HG03442 (cell line): ENCODE results near the gene CGGBP1.
"Not testable (repeated sequence)": the region's sequence is repeated elsewhere in the genome, so short reads cannot be mapped to it uniquely, and the experiment has no call there.

ENCODE experiments used
- ATAC-seq: cut with Tn5 transposase; IDR thresholded peaks from one replicate; pipeline ENCODE4 v1.9.1; 2021; ENCODE audit warnings: mild to moderate bottlenecking, moderate library complexity; ENCODE audit not compliant: unreplicated experiment

The CGGBP1 gene

DNA sequence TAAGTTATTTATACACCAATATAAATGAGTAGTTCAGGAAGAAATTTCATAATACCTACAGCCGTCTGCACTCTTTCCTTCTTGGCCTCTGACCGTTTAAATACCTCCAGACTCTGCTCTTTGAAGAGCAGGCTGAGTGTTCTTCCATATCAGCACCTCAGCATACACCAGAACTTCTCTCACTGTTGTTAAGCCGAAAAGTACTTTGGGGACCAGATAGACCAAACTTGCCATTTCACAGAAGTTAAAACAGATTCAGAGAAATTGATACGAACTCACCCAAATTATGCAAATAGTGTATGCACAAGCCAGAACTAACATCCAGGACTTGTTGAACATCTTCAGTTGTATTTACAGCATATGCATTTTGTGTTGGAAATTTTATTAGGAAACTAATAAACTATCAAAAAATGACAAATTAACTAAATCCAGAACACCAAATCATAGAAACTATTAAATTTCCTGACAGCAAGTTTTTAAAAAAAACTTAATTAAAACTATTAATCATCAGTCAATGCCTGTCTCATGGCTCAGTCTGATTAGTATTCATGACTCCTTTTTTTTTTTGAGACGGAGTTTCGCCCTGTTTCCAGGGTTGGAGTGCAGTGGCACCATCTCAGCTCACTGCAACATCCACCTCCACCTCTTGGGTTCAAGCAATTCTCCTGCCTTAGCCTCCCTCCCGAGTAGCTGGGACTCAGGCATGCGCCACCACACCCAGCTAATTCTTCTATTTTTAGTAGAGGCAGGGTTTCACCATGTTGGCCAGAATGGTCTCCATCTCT, 24.1 kb downstream of the CGGBP1 start:
- no peak for ATAC-seq

DNA sequence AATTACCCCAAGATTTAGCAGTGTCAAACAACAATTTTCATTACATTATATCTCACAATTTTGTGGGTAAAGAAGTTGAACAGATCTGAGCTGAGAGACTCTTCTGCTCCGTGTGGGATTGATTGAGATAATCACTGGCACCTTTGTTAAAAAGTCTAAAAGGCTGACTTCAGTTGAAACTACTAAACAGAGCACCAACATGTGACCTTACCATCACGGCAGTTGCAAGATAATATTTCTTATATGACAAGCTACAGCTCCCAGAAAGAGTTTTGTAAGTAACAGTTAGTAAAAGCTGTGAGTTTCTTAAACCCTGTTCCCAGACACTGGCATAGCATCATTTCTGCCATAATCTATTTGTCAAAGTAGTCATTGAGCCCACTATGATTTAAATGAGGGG, 25.0 kb downstream of the CGGBP1 start:
- no peak for ATAC-seq

DNA sequence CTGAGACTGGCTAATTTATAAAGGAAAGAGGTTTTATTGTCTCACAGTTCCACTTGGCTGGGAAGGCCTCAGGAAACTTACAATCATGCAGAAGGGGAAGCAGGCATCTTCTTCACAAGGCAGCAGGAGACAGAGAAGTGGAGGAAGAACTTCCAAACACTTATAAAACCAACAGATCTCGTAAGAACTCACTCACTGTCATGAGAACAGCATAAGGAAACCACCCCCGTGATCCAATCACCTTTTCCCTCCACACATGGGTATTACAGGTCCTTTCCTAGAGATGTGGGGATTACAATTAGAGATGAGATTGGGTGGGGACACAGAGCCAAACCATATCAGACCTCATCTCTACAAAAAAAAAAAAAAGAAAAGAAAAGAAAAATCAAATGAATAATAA, 25.7 kb downstream of the CGGBP1 start:
- no peak for ATAC-seq

DNA sequence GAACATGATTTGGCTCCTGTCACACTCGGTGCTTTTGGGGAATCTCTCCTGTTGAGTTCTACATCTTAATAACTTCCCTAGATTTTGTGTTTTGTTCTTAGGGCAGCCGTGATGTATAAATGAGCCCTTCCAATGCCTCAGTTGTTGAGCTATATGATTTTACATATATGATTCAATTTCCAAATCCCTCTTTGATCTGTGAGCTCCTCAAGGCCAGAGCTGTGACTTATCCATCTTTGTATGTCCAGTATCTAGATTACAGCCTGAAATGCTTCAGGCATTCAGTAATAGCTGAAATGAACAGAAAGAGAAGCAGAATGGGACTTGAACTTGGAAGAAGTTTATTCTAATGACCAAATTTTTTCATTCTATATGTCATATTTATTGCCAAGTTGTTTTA, 26.6 kb downstream of the CGGBP1 start:
- ATAC-seq, result peak; percentile 9

DNA sequence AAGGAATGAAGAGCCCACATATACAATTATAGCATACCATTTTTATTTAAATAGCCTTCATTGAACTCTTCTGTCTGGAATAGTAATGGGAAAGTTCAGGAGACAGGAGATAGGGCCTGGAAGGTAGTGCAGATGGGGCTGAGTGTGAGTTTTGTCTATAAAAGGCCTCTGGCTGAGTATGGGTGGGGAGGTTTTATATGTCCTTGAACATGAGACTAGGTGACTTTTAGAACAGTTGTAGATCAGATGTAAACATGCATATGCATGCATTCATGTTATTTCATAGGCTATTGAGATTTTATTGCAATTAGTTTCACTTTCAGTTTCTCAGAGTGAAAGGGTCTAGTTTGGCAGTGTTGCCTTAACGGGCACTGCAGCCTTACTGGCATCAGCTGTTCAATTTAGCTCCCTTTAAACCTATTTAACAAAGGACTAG, 27.1 kb downstream of the CGGBP1 start:
- peak; percentile 80 for ATAC-seq

DNA sequence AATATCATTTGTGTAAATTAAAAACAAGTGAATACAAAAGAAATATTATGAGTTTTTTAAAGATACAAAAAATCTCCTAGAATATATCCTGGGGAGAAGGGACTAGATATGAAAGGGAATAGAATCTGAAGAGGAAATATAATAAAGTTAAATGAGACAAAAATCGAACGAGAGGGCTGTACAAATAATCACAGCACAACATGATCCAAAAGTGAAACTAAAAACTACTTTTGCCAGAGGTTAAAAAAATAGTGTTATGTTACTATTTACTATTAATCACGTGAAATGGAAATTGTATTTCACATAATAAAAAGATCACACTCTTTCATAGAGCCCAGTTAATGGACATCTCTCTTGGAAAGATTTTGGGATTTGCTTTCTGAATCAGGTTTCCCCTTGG, 28.6 kb downstream of the CGGBP1 start:
- no peak for ATAC-seq

DNA sequence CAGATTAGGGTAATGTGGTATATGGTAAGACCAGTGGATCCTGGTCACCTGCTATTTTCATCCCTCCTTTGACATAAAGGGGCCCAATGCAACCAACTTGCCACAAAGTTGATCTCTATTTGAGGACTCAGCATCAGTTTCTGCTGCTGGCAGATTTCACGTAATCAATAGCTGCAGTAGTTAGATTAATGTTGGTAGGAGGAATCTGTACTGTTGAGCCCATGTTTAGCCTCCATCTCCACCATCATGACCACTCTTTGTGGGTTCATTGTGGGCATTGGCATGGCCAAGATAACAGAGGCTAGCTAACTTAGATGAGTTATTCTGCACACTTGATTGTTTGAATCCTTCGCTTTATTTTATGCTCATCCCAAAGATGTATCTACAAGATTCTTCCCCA, 29.9 kb downstream of the CGGBP1 start:
- no peak for ATAC-seq

DNA sequence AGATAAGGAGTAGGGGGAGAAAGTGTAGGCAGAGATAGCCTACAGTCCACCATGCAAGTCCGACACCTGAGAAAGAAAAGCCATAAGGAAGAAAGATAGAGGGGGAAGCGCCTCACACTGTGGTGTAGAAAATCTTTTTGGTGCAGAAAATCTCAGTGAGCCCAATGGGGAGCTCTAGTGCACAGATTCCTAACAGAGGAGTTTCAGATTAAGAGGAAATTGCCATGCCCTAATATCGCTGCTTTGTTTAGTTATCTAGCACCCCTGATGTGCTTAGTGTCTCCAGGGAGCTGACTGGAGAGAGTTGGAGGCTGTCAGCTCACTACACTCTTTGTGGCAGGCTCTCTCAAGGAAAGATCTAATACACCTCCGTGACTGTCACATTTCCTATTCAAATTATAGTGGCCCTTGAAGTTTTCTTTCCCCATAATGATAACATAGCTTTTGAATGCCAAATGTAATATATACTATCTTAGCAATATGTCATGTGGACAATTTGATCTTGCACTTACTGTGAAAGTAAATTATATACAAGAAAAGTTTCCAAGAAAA, 33.7 kb downstream of the CGGBP1 start:
- no peak for ATAC-seq

DNA sequence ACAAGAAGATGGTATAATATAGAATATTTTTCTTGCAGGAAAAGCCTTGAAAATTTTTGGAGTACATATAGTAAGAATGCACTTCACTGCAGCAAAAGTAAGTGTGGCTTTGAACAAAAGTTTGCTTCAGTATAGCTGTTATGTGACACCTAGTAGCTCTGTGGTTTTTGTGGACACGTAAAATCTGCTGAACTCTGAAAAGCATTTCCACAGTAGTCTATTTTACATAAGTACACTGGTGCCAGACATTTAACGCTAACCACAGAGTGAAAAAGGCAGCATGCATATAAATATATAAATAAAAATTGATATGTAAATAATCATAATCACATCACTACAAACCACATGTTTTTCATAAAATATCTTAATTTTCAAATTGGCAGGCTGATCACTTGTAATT, 39.8 kb downstream of the CGGBP1 start:
- peak; percentile 99 for ATAC-seq

DNA sequence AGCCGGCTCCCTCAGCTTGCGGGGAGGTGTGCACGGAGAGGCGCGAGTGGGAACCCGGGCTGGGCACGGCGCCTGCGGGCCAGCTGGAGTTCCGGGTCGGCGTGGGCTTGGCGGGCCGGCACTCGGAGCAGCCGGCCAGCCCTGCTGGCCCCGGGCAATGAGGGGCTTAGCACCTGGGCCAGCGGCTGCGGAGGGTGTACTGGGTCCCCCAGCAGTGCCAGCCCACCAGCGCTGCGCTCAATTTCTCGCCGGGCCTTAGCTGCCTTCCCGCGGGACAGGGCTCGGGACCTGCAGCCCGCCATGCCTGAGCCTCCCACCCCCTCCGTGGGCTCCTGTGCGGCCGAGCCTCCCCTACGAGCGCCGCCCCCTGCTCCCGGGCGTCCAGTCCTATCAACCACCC, 43.1 kb downstream of the CGGBP1 start:
- not testable (repeated sequence) for ATAC-seq

DNA sequence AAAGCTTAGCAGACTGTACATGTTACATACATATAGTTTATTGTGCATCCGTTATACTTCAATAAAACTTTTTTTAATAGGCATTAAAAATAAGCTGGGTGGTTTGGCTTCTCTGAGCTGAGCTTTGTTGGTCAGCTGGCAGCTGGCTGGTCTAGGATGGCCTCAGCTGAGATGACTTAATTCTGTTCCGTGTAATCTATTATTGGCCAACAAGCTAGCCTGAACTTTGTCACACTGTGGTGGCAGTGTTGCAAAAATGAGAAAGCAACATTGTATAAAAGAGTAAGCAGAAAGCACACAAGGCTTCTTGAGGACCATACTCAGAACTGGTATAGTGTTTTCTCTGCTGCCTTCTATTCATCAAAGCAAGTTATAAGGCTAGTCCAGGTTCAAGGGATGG, 45.2 kb downstream of the CGGBP1 start:
- ATAC-seq, result no peak

DNA sequence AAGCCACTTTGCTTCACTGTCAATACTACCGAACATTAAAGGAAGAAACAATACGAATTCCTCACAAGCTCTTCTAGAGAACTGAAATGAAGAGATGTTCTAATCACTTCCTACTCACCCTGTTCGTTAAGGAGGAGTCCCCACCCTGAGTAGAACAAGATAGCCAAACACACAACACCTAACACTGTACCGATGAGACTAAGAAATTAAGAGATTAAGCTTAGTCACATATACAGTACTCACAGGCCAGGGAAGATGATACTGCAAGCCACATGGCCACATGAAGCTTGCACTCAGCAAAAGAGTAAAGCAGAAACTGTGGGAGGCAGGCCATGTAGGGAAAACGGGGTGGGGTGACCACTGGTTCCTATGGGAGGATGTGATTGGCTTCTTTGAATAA, 48.0 kb downstream of the CGGBP1 start:
- ATAC-seq, result no peak

DNA sequence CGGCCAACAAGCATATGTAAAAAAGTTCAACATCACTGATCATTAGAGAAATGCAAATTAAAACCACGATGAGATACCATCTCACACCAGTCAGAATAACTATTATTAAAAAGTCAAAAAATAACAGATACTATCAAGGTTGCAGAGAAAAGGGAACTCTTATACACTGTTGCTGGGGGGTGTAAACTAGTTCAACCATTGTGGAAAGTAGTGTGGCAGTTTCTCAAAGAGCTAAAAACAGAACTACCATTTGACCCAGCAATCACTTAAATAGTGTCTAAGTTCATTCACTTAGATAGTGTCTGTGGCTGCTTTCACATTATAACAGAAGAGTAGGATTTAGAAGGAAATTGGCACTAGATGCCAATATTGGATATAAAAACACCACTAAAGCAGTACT, 49.7 kb downstream of the CGGBP1 start:
- no peak for ATAC-seq

DNA sequence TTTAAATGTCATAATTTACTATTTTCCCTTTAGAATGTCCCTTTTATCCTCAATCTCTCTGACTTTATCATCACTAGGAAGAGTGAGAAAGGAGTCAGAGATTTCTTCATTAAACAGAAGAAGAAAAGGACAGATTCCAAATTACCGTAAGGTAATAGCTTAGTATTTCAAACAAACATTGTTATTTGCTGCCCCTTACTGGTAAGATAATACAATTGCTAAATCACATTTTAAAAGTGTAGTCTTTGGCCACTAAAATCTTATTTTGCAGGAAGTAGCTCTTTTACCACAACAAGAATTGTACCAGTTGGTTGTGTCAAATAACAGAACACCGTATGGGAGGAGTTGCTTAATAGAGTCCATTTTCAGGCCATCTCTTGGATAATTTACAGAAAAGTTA, 53.7 kb downstream of the CGGBP1 start:
- ATAC-seq, result no peak

DNA sequence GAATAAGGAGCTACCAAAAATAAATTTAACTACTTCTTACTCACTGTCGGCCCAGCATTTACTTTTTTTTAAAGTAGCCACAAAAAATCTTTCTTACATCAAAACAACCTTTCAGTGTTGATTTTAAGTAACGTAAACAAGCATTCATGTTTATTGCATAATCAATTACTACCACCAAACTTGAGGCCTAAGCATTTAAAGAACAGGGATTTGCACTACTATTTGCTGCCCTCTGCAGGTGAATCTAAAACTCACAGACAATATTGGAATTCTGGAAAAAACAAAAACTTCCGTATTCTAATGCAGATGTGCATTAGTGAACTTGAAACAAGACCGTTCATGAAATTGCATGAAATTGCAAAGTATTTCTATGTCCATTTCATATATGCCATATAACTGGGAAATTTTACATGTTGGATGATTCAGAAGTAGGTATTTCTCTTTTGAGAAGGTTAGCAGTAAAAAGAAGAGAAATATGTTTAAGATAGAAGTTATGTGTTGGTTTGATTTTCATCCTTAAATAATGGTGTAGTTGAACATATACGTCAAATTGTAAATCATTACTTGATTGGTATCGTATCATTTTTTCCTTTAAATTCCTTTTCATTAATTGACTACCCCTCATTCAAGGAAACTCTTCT, 55.6 kb downstream of the CGGBP1 start:
- ATAC-seq, result no peak

DNA sequence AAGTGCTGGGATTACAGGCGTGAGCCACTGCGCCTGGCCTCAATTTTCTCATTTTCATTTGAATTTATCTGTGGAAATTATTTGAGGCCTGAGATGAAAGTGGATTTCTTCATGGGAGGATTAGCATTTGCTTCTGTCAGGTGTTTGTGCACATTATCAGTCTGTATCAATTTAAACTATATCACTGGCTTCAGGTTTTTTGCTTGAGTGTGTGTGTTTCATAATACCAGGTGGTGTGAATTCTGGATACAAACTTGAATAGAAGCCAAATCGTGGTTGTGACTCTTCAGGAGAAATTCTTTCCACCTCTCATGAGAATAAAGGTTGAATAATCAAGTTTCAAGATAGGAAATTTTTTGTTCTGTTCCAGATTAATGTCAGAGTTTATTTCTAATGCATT, 56.4 kb downstream of the CGGBP1 start:
- no peak for ATAC-seq
